HT-29 (cell line): ENCODE data around the gene UBE2E2. TPM values are rescaled to one million over a fixed set of nuclear protein-coding genes. Genes with fewer than 3 reads are reported as not detected.
A peak's percentile ranks its signal among the peaks of the same experiment; 100 is the strongest.

Experiments used
- DNase-seq: peaks from one replicate; pipeline ENCODE4 v3.0.0-alpha.2; 2015; ENCODE audit warnings: low spot score
- total RNA-seq: library from RNA; depleted of rRNA; stranded (reverse); fragments of >200 nt; shearing (Covaris generic); gene quantifications from 2 replicates; pipeline ENCODE4 v1.2.3, GENCODE V29; 2014

Gene UBE2E2
- total RNA-seq, 1 experiment from 2014 or later = 8.2 TPM

DNA sequence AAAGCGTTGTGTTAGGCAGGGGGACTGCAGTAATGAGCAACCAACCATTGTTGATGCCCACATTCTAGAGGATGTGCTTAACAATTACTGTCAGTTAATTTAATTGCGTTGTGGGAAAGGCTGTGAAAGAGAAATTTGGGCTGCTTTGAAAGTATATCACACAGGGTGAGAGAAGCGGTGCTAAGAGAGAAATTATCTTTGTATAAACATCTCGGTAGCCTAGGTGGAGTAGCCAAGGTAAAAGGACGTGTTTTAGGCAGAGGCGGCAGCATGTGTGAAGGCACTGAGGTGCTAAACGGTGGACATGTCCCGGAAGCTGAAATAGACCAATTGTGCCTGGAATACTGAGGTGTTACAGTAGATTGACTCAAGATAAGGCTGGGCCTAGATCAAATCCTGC, 71.9 kb downstream of the UBE2E2 start:
- no peak for DNase-seq

DNA sequence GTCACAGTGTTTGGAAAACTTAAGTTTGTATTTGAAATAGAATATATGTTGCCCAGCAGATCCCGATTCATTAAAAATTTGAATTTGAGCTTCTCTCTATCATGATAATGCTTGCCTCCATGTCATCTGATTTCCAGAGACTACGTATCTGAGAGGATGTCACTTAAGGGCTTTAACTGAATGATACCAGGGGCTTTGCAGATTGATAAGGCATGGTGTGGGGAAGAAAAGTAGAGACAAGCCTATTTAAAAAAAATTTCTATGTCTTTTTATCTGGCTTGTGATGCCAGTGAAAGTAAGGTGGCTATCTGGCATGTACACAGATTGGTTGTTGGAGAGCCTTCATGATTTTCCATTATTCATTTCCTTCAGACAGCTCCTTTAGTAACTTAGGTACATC, 72.7 kb downstream of the UBE2E2 start:
- DNase-seq = no peak

DNA sequence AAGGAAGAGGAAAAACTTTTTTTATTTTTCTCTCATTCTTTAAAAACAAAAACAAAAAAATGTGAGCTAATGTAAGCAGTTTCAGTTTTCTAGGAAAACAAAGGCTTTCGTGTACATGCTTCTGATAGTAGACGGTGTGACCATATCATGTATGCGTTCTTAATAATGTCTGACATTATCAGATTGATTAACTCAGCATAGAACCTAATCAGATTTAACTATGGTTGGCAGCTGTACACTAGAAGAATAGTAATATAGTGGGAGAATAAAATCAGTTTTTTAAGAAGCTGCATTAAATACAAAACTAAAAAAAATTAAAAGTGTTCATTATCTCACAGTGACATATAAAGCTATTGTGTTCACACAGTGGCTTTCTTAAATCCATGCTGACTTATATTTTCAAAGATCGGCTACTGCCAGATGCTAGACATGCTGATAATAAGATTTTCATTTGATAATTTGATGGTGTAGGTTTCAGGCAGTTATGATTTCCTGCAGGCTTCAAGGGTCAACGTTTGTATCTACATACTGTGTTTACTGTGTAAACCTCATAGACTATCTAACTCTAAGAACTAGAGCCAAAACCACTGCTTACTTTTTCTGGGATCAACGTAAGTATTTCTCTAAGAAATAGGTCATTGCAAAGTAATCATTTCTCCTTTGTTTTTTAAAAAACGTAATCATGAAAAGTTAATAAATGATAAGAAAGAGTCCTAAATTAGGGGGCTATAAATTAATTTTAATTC, 74.0 kb downstream of the UBE2E2 start:
- no peak for DNase-seq

DNA sequence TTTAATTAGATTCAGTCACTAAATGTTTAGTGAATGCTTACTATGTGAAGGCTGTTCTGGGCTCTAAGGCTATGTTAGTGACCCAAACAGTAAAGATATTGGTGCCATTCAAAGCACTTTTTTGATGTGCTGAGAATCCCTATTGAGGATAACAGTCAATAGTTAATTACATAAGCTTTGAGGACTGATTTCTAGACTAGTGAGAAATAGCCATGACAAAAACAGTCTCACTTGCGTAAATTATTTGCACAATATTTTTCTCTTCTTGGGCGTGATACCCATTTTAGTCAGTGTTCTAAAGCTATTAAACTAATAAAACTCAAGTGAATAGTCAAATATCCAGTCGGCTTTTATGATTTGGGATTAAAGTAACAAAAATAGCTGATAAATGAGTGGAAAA, 74.6 kb downstream of the UBE2E2 start:
- DNase-seq = no peak

DNA sequence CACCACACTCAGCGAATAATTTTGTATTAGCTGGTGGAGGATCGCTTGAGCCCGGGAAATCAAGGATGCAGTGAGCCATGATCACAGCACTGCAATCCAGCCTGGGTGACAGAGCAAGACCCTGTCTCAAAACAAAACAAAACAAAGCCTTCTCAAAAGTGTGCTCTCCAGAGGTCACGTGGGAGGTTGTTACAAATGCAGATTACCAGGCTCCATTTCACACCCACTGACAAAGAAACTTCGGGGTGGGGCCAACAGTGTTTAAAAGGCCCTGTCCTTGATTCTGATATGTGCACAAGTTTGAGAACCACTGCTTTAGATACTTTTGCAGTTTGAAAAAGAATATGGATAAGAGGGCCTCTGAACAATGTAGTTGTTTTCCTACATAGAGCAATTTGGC, 80.5 kb downstream of the UBE2E2 start:
- no peak for DNase-seq

DNA sequence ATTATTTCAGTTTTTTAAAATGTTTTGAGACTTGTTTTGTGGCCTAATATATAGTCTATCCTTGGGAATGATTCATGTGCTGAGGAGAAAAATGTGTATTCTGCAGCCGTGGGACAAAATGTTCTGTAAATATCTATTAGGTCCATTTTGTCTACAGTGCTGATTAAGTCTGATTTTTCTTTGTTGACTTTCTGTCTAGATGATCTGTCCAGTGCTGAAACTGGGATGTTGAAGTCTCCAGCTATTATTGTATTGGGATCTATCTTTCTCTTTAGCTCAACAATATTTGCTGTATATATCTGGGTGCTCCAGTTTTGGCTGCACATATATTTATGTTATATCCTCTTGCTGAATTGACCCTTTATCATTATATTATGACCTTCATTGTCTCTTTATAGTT, 85.2 kb downstream of the UBE2E2 start:
- no peak for DNase-seq

DNA sequence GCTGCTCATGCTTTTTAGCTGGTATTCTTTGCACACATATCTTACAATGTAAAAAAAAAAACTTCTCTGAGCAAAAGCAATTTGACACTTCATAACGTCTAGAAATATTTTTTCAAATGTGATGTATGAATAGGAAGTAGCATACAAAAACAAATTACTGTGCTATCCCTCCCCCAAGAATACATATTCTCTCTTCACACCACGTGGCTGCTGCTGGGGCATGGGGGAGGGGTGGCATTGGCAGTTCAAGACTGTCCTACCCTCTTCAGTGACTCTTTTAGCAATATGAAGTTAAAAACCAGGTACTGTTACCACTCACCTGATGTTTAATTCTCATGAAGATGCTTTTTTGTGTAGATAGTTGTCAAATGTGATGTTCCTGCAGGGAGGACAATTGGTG, 85.6 kb downstream of the UBE2E2 start:
- DNase-seq = no peak

DNA sequence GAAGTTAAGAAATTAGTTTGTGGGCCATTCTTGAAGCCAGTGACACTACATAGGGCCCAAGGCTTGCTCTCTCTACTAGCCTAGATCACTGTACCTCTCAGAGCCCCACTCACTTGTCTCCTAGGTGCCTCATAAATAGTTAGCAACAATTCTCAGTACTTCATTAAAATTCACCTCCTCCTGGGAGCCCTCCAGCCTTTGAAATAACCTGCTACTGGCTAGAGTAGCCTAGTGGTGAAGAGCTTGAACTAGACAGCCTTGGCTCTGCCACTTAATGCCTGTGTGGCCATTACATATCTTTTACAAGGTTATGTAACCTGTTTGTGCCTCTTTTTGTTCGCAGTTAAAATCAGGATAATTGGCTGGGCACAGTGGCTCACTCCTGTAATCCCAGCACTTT, 89.3 kb downstream of the UBE2E2 start:
- no peak for DNase-seq

DNA sequence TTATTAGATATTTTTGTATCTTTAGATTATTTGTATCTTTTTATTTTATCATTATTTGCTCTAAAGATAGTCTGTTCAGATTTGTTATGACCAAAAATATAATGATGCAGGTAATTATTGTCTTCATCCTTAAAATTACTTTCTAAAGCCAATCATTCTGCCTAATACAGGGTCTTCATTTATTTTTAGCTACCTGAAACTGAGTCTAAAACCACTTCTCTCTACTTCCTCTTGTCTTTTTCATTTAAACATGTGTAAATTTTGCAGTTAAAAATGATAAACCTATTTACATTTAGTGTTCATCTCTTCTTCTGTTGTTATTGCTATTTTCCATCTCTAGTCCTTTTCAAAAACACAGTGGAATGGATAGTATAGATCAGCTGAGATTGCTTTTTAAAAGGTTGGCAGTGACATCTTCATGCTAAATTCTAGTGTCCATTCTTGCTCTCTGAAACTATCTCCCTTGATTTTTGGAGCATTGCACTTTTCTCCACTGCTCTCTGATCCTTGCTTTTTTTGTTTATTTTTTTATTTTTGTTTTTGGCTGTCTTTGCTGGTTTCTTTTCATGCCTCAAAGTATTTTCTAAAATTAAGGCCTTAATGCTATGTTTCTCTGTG, 91.8 kb downstream of the UBE2E2 start:
- no peak for DNase-seq

DNA sequence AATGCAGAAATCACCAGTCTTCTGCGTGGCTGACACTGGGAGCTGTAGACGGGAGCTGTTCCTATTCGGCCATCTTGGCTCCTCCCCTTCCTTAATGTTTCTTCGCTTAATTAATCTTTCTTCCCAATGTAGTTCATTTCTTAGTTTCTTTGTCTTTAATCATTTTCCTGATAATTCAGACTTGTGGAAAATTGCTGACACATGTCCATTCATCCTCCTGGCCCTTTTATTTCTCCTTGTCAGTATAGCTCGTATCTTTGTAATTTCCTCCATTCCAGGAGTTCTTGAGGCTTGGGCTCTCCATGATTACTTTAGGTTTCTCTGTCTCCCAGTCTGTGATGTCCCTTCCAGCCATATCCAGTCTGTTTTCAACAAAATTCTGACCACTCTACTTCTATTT, 98.7 kb downstream of the UBE2E2 start:
- DNase-seq = no peak

DNA sequence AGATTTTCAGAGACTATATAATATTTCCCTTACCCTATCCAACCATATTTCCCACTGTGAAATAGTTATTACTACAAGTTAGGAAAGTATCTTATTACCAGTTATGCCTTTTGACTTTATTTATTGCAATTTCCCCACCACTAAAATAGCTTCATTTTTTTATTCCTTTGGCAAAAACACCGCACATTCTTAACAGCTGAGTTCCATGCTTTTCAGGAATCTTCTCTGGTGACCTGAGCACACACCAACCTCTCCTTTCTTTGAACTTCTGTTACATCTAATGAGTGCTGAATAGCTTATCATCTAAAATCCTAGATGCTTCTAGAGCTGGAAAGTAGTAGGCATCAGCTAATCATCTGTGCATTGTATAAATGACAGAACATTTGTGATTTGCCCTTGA, 99.1 kb downstream of the UBE2E2 start:
- DNase-seq = no peak

DNA sequence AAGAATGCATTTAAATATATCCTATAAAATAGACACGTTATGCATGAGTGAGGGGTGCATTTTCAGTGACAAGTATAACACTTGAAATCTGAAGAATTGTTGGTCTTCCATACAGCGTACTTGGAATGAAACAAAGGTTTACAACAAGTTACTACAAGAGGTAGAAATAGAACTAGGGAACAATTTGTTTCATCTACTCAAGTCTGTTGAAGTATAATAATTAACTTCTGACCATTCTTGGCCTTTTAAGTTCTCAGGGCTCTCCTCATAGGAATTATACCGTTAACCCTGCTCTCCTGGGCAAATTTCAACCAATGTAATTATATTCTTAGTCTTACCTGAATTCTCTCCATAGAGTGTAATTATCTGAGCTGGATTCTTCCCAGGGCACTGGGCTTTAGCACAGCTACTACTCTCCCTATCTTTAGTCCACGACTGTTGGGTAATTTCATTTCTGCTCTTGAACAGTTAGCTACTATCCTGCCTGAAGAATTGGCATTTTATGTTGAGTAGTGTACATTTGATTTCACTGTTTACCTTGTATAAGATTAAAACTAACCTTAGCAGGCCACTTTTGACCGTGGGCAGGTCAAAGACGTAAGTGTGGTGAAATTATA, 100.6 kb downstream of the UBE2E2 start:
- DNase-seq = no peak

DNA sequence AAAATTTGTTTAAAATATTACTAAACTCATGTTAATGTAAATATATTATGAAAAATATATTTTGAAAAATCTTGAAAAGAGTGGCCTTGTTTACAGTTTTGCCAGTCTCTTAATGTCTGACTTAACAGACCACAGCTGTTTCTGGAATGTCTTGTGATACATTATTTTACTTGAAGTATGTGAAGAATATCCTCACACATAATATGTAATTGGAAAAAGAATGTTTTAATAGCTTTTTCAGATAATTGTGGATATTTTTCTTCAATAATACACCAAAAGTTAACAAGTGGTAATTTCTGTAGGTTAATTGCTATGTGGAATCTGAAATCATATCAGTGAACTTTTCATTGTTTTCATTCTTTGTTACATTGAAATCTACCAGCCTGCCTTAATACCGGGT, 101.3 kb downstream of the UBE2E2 start:
- no peak for DNase-seq

DNA sequence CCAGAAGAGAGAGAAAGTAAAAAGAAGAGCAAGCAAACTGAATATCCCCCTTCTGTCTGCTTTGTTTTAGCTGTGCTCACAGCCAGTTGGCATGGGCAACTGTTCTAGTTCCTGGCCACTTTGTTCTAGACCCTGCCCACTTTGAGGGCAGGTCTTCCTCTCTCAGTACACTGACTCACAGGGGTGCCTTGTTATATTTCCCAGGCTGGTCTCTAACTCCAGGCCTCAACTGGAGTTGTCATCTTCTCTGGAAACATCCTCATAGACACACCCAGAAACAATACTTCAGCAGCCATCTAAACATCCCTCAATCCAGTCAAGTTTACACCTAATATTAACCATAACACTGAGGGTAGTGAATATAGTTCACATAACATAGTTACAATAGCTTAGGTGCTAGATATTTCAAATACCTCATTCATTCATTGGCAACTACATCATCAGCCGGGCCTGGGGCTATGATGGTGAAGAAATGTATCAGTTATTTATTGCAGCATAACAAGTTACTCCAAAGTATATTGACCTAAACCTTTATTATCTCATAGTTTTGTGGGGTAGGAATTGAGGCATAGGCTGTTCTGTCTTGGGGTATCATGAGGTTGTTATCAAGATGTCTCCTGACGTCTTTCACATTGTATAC, 106.0 kb downstream of the UBE2E2 start:
- no peak for DNase-seq

DNA sequence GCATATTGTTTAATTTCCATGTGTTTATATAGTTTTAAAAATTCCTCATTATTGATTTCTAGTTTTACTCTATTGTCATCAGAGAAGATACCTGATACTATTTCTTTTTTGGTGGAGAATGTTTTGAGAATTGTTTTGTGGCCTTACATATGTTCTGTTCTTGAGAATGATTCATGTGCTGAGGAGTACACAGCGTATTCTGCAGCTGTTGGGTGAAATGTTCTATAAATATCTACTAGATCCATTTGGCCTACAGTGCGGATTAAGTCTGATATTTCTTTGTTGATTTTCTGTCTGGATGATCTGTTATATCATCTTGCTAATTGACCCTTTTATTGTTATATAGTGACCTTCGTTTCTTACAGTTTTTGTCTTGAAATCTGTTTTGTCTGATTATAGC, 109.7 kb downstream of the UBE2E2 start:
- DNase-seq = no peak

DNA sequence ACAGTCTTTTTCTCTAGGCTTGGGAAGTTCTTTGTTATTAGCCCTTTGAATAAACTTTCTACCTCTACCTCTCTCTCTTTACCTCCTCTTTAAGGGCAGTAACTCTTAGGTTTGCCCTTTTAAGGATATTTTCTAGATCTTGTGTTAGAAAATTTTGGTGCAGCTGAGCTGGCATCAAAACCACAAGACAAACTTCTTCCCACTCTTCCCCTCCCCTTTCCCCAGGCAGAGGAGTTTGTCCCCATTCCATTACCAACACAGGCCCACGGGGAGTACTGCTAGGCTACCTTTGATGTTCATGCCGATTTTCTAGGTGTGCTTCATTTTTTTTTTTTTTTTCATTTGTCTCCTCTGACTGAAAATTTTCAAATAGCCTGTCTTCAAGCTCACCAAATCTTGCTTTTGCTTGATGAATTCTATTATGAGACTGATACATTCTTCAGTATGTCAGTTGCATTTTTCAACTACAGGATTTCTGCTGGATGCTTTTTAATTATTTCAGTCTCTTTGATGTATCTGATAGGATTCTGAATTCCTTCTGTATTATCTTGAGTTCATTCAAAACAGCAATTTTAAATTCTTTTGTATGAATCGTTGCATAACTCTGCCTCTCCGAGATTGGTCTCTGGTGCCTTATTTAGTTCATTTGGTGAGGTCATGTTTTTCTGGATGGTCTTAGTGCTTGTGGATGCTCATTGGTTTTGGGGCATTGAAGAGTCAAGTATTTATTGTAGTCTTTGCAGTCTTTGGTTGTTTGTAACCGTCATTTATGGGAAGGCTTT, 112.0 kb downstream of the UBE2E2 start:
- no peak for DNase-seq

DNA sequence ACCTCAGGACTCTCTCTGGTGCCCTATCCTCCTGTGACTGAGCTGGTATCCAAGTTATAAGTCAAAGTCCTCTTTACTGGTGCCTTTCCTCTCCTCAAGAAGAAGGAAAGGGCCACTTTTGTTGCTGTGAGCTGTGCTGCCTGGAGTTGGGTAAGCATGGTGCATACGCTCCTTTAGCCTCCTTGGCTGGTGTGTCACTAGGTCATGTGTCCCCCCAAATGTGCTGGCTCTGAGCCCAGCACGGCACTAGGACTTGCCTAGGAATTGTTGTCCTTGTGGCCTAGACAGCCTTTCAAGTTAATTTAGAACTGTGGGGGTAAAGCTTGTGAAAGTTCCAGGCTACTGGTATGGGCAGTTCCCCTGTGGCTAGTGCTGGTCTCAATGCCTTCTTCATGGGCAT, 113.8 kb downstream of the UBE2E2 start:
- DNase-seq = no peak

DNA sequence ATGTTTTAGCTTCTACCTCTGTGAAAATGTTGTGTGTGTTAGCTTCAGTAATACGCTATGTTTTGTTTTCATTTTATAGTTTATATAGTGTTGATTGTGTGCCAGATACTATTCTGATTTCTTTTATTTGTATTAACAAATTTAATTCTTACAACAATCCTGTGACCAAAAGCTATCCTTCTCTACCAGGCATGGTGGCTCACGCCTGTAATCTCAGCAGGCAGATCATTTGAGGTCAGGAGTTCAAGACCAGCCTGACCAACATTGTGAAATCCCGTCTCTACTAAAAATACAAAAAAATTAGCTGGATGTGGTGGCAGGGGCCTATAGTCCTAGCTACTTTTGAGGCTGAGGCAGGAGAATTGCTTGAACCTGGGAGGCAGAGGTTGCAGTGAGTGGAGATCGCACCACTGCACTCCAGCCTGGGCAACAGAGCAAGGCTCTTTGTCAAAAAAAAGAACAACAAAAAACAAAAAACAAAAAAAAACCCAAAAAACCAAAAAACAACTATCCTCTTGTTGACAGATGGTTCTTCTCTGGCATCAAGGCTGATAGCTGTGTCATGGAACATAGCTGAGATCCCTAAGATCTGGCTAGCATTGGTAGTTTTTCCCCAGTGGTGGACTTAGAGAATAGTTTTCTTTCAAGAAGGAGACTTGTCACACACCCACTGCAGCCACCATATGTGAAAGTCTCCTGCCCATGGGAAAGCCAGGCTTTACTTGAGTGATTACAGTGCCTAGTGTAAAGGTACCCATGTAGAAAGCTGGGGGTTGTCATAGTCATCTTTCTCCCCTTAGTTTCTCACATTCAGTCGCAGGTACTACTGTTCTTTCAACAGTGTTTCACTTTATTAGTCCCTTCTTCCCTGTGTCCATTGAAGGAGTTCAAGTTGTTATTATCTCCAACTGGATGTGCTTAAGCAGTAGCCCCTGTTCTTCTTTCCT, 116.5 kb downstream of the UBE2E2 start:
- DNase-seq = no peak

DNA sequence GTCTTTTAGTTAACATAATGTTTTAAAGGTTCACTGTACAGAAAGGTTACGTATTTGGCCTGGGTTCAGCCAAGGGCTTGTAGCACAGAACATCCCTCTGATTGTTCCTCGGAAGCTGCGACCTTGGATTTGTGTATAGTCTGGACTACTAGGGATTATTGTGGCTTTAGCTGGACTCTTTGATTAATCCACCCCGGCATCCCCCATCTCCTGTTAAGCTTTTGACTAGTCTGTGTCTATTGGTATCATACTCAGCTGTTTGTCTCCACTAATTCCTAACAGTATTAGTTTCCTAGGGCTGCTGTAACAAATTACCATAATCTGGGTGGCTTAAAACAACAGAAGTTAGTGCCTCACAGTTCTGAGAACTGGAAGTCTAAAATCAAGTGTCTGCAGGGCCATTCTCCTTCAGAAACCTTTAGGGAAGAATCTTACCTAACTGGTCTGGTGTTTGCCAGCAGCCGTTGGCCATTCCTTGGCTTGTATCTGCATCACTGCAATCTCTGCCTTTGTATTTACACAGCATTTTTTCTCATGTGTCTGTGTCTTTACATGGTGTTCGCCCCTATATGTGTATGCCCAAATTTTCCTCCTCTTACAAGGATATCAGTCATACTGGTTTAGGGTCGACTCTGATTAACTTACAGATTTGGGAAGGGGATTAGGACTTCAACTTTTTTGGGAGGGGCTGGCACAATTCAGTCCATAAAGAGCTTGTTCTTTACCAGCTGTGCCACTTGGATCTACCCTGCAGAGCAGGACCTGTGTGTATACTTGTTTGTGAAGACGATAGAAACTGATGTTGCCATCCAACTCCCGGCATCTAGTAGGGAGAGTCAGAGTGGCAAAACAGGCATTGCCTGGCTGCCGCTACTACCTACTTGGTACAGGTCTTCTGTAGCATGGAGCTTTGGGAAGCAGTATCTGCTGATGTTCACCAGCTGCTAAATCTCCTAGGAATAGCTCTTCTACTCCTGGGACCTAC, 117.8 kb downstream of the UBE2E2 start:
- no peak for DNase-seq

DNA sequence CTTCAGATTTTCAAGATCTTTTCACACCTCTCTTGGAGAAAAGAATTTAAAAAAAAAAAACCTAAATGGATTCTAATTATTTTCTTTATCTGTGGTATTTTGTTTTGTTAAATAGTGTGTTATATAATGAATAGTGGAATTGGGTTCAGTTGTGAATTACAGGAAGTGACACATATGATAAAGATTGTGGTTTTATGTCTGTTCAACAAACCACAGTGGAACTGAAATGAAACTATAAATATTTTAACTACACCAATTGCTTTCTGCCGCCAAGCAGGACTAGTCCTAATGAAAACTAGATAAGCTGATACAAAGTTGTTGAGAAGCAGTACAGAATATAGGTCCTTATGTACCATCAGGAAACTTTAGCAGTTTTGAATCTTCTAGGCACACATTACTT, 121.6 kb downstream of the UBE2E2 start:
- DNase-seq = peak; percentile 7
